Measurements from ENCODE around the gene PPM1B. TPM values are rescaled to one million over a fixed set of nuclear protein-coding genes. Genes with fewer than 3 reads are reported as not detected.

PPM1B gene
- total RNA-seq, 4 donors from 2014 or later = 36.6 to 71.4 (median 45.1) TPM

DNA sequence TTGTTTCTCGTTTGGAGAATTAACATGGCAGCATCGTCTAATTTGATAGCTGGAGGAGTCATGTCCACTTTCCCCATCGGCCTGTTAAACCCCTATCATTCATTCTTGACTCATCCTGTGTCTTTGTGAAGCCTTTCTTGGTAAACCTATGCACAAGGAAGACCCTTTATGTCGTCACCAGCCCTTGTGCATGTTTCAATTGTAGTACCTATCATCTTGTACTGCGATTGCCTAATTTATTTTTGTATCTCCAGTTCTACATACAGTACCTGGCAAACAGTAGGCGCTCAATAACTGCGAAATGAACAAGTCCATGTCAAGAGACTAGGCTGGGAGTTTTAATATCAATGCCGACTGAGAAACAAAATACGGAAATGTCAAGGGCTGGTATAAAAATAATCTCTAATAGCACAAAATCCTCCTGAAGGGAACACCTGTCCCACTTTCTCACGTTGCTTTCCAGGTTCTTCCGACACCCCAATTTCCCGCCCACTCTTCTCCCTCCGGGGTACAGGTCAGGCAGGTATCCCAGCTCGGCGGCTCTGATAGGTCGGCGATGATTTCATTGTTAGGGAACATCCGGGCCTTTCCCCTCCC is 1.3 kb upstream of the PPM1B start:
- H3K27me3 ChIP-seq = no peaks in the 10 kb centered on the region
- intact Hi-C loops (cut with DNase I) = no loop called here
- H3K36me3 ChIP-seq = no peaks in the 10 kb centered on the region
- no peak for TF ChIP-seq POLR2A (IDR thresholded peaks at IDR 0.05)
- TF ChIP-seq, protein P1, sequence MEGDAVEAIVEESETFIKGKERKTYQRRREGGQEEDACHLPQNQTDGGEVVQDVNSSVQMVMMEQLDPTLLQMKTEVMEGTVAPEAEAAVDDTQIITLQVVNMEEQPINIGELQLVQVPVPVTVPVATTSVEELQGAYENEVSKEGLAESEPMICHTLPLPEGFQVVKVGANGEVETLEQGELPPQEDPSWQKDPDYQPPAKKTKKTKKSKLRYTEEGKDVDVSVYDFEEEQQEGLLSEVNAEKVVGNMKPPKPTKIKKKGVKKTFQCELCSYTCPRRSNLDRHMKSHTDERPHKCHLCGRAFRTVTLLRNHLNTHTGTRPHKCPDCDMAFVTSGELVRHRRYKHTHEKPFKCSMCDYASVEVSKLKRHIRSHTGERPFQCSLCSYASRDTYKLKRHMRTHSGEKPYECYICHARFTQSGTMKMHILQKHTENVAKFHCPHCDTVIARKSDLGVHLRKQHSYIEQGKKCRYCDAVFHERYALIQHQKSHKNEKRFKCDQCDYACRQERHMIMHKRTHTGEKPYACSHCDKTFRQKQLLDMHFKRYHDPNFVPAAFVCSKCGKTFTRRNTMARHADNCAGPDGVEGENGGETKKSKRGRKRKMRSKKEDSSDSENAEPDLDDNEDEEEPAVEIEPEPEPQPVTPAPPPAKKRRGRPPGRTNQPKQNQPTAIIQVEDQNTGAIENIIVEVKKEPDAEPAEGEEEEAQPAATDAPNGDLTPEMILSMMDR (IDR thresholded peaks at IDR 0.05) = no peak
- WGBS, 2 donors = 30 to 35% methylated on average over 18 of the region's 18 CpGs
- peak overlapping the region in 2 of 3 donors; percentile 25 to 39 for H3K4me3 ChIP-seq (replicated peaks in 1 of 3)
- DNase-seq = no peak
- H3K27ac ChIP-seq = peak overlapping the region; percentile 96 to 99 (median 96)
- no peaks in the 10 kb centered on the region for H3K9me3 ChIP-seq
- H3K4me1 ChIP-seq = peaks cover 10 to 14% of the 10 kb centered on the region in 2 donors

DNA sequence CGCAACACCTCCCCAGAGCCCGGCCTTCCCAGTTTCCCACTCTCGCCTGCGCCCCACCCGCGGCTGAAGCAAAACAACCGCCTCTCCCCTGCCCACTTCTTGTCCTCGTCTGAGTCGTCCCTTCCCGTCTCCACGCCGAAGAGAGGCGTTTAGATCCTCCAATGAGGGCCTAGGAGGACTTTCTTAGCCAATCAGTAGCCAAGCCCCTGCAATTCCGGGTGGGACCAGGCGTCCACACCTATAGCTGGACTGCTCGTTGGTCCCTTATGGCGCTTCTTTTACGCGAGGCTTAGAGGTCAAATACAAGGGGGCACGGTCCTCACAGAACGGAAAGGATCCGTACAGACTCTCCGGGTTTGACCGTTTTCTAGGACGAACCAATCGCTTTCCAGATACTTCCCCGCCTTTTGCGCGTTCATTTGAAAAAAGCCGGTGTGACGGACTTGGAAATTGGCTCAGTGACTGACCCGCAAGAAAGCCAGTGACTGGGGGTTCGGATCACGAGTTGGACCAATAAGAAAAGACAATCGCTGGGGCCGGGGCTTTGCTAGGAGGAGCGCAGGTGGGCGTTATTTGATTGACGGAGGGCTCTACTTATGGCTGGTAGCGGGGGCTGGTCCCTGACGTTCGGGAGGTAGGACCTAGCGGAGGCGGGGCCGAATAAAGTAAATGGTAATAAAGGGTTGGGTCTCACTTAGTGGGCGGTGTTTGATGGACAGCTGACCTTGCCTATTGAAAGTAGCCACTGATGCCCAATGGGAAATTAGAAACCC is 581 bp upstream of the PPM1B start:
- 0 to 1% methylated on average over 46 of the region's 46 CpGs for WGBS, 2 donors
- intact Hi-C loops (cut with DNase I) = no loop called here
- H3K36me3 ChIP-seq = no peaks in the 10 kb centered on the region

DNA sequence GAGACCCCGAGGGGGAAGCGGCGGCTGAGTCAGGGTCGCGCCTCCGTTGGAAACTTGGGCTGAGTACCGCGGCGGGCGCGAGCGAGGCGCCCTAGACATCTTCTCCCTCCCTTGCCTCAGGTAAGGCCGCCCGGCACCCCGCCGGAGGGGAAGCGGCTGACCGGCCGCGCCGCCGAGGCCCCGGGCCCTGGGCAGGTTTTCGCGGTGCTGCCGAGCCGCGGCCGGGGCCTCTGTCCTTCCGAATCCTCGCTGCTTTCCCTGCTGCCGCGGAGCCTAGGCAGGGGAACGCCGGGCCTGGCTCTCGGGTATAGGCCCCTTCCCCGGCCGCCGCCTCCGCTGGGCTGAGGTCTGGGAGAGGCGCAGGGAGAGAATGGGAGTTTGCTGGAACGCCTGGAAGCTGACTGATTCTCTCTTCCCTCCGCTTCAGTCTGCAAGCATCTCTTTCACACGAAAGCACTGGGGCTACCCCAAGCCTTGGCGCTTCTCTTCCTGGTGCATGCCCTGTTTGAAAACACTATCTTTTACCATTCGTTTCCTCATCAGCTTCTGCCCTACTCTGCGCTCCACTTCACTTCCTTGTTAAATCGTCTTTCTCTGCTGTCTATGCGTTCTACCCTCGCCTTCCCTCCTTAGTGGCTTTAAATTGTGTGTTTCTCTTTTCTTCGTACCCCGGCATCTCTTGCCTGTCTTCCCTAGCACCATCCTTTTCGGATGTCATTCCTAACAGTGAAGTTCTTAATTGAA is 652 bp downstream of the PPM1B start:
- Histone ChIP-seq H3K4me3 (replicated peaks in 1 of 3) (peak overlapping the region; percentile 89 to 98 (median 94)), H3K36me3 (no peaks in the 10 kb centered on the region), H3K27me3 (no peaks in the 10 kb centered on the region), H3K9me3 (no peaks in the 10 kb centered on the region), H3K4me1 (peaks cover 13 to 14% of the 10 kb centered on the region in 2 donors), H3K27ac (peak overlapping the region; percentile 82 to 95 (median 86))
- TF ChIP-seq POLR2A (IDR thresholded peaks at IDR 0.05) = no peak
- TF ChIP-seq, protein P1 (IDR thresholded peaks at IDR 0.05) = no peak
- DNase-seq = peak; percentile 38
- 0 to 1% methylated on average over 18 to 39 of the region's 54 CpGs for WGBS, 2 donors
- intact Hi-C loops (cut with DNase I) = no loop called here

More for the DNA sequence above, 581 bp upstream of the PPM1B start:
- Histone ChIP-seq H3K9me3 (no peaks in the 10 kb centered on the region), H3K4me1 (peaks cover 10 to 14% of the 10 kb centered on the region in 2 donors), H3K27ac (peak overlapping the region; percentile 96 to 99 (median 96)), H3K27me3 (no peaks in the 10 kb centered on the region), H3K4me3 (replicated peaks in 1 of 3) (peak overlapping the region in 2 of 3 donors; percentile 25 to 41)
- peak in 1 of 2 donors; percentile 59 for TF ChIP-seq POLR2A (IDR thresholded peaks at IDR 0.05)
- TF ChIP-seq, protein P1 (IDR thresholded peaks at IDR 0.05) = no peak
- peak; percentile 99 to 100 for DNase-seq

DNA sequence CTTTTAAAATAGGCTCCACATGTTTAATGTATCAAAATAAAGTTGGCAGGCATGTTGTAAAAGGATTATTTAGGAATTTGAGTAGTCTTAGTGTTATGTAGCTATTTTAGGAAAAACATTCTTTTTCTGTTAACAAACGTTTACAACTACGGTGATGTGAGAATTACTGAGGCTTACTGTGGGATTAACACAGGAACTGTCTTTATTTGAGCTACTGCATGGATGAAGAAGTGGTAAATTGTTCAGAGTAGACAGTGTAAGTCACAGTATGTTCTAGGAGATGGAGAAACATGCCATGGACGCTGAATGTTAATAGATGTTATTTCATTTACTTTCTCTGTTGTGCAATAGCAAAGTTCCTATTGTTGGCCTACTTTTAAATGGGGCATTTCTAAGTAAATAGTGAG is 1.6 kb downstream of the PPM1B start:
- peak overlapping the region in 2 of 3 donors; percentile 86 to 95 for H3K27ac ChIP-seq
- no peaks in the 10 kb centered on the region for H3K36me3 ChIP-seq
- DNase-seq = no peak
- H3K27me3 ChIP-seq = no peaks in the 10 kb centered on the region
- no peaks in the 10 kb centered on the region for H3K9me3 ChIP-seq
- intact Hi-C loops (cut with DNase I) = no loop called here
- WGBS, 2 donors = 3 to 4% methylated on average over 3 of the region's 3 CpGs
- H3K4me1 ChIP-seq = peaks cover 13 to 14% of the 10 kb centered on the region in 2 donors
- peak overlapping the region in 2 of 3 donors; percentile 89 to 98 for H3K4me3 ChIP-seq (replicated peaks in 1 of 3)
- TF ChIP-seq, protein P1 (IDR thresholded peaks at IDR 0.05) = no peak
- TF ChIP-seq POLR2A (IDR thresholded peaks at IDR 0.05) = peak in 1 of 2 donors; percentile 26

Data from thyroid gland (tissue), 4 donors.